ENCODE measurements around the gene RTN4R. TPM values are rescaled to one million over a fixed set of nuclear protein-coding genes. Genes with fewer than 3 reads are reported as not detected.
"Not testable (repeated sequence)": the region's sequence is repeated elsewhere in the genome, so short reads cannot be mapped to it uniquely, and the experiment has no call there.

The RTN4R gene
- total RNA-seq, 1 experiment from 2014 or later = 19.0 TPM

DNA sequence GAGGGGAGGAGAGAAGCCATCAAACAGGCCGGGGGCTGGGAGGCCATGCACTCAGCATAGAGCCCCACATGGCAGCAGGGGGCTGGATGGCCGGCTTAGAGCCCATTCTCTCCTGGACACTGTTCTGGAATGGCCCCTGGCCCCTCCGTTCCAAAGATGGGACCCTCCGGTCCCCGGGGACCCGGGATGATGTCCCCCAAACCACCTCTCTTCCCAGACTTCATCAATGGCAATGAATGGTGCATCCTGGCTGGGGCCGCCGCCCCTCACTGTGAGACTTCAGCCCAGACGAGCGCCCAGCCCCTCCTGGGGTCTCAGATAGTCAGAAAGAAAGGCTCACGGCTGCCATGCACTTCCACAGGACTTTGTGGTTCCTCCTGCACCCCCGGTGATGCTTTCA, 13.8 kb upstream of the RTN4R start:
- DNase-seq (ENCODE audit: low read depth, low spot score) (no peak), ATAC-seq (no peak)
- no peaks in the 10 kb centered on the region for H4K20me1 ChIP-seq (ENCODE audit: insufficient read depth)
- TF ChIP-seq POLR2AphosphoS5 (IDR thresholded peaks at IDR 0.05; ENCODE audit: low read depth, low read length) (no peak), EZH2 (IDR thresholded peaks at IDR 0.05) (no peak), FOSL1 (IDR thresholded peaks at IDR 0.05; ENCODE audit: low read depth) (no peak), REST (IDR thresholded peaks at IDR 0.05; ENCODE audit: low read depth) (no peak), RAD21 (IDR thresholded peaks at IDR 0.05; ENCODE audit: low read depth) (no peak)
- TF ChIP-seq, protein P1, sequence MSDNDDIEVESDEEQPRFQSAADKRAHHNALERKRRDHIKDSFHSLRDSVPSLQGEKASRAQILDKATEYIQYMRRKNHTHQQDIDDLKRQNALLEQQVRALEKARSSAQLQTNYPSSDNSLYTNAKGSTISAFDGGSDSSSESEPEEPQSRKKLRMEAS (IDR thresholded peaks at IDR 0.05) = no peak
- TF ChIP-seq, protein P2, sequence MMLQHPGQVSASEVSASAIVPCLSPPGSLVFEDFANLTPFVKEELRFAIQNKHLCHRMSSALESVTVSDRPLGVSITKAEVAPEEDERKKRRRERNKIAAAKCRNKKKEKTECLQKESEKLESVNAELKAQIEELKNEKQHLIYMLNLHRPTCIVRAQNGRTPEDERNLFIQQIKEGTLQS (IDR thresholded peaks at IDR 0.05) = no peak
- no peaks in the 10 kb centered on the region for H3K79me2 ChIP-seq (ENCODE audit: insufficient read depth, low read length)
- no peak overlapping the region for H3K9ac ChIP-seq (ENCODE audit: low read length)
- POLR2A ChIA-PET = no interaction called here
- RAD21 ChIA-PET (ENCODE audit: low non-redundant PET in 1 of 2, low total read pairs in 2 of 2, uncharacterized antibody in 2 of 2, unreplicated experiment in 2 of 2) = no interaction called here
- H3K4me1 ChIP-seq (ENCODE audit: control insufficient read depth in 1 of 2, insufficient read depth in 2 of 2, low read length in 2 of 2) = peaks cover 0 to 6% of the 10 kb centered on the region in 2 experiments; a peak in 2 of 4 replicates
- H3K27me3 ChIP-seq (ENCODE audit: insufficient read depth, low read length) = no peaks in the 10 kb centered on the region
- no peaks in the 10 kb centered on the region for H3K9me2 ChIP-seq (ENCODE audit: insufficient read depth)
- no peak overlapping the region for H2AFZ ChIP-seq (ENCODE audit: low read depth, low read length, poor library complexity, severe bottlenecking)
- intact Hi-C loops (cut with micrococcal nuclease) = no loop called here
- H3K36me3 ChIP-seq (ENCODE audit: control insufficient read depth in 1 of 2, insufficient read depth in 2 of 2, low read length in 2 of 2) = no peaks in the 10 kb centered on the region
- no peaks in the 10 kb centered on the region for H3K9me3 ChIP-seq (ENCODE audit: control insufficient read depth in 1 of 2, insufficient read depth in 1 of 2, low read depth in 1 of 2, low read length in 2 of 2)
- BruUV-seq (replicated peaks) = no TSS peak
- CTCF ChIA-PET = no interaction called here
- H3K4me3 ChIP-seq (replicated peaks in 1 of 2; ENCODE audit: low read depth in 1 of 2, low read length in 2 of 2) = no peak overlapping the region
- no peak overlapping the region for H3K4me2 ChIP-seq (ENCODE audit: low read length)
- no peak overlapping the region for H3K27ac ChIP-seq (ENCODE audit: low read depth, low read length)

DNA sequence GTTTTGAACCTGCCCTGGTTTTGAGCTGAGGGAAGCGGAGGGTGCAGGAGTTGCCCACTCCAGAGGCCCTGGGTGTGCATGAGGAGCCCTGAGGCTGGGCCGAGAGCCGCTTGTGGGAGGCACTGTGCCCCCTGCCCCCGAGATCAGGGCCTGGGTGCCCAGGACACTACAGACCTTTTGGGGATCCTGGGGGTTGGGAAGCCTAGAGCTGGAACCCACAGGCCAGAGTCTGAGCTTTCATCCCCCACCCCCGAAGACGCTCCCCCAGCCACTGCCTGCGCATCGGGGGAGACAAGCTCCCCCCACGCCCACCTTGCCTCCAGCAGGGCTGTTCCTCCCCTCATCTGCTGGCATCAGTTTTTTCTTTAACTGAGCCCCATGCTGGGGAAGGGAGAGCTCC, 13.4 kb upstream of the RTN4R start:
- H3K9me2 ChIP-seq (ENCODE audit: insufficient read depth); ATAC-seq; H3K4me3 ChIP-seq (replicated peaks in 1 of 2; ENCODE audit: low read depth in 1 of 2, low read length in 2 of 2); BruUV-seq (replicated peaks); POLR2A ChIA-PET; RAD21 ChIA-PET (ENCODE audit: low non-redundant PET in 1 of 2, low total read pairs in 2 of 2, uncharacterized antibody in 2 of 2, unreplicated experiment in 2 of 2); H2AFZ ChIP-seq (ENCODE audit: low read depth, low read length, poor library complexity, severe bottlenecking); H3K27ac ChIP-seq (ENCODE audit: low read depth, low read length); DNase-seq (ENCODE audit: low read depth, low spot score); H3K79me2 ChIP-seq (ENCODE audit: insufficient read depth, low read length); intact Hi-C loops (cut with micrococcal nuclease); H3K9ac ChIP-seq (ENCODE audit: low read length); H4K20me1 ChIP-seq (ENCODE audit: insufficient read depth); H3K9me3 ChIP-seq (ENCODE audit: control insufficient read depth in 1 of 2, insufficient read depth in 1 of 2, low read depth in 1 of 2, low read length in 2 of 2); H3K36me3 ChIP-seq (ENCODE audit: control insufficient read depth in 1 of 2, insufficient read depth in 2 of 2, low read length in 2 of 2); CTCF ChIA-PET; H3K27me3 ChIP-seq (ENCODE audit: insufficient read depth, low read length); H3K4me2 ChIP-seq (ENCODE audit: low read length); H3K4me1 ChIP-seq (ENCODE audit: control insufficient read depth in 1 of 2, insufficient read depth in 2 of 2, low read length in 2 of 2): not testable (repeated sequence)

Data from HCT116 (cell line).